Measurements from ENCODE around the gene CCL28. TPM values are rescaled to one million over a fixed set of nuclear protein-coding genes. Genes with fewer than 3 reads are reported as not detected.

Gene CCL28
- total and polyA plus RNA-seq, 2 donors (not counting 3 experiments of a cell fraction or from before 2014, with no cell fraction given), result 1.2 to 1.8 TPM

- Histone ChIP-seq H3K36me3 (ENCODE audit: control insufficient read depth in 2 of 2, extremely low read depth in 1 of 2, insufficient read depth in 2 of 2, low read length in 2 of 2) (no peaks in the 10 kb centered on the region), H4K20me1 (replicated peaks; ENCODE audit: control insufficient read depth, extremely low read depth, insufficient read depth, low read length) (no peaks in the 10 kb centered on the region), H3K9me1 (replicated peaks; ENCODE audit: control insufficient read depth, extremely low read depth, insufficient read depth, low read length) (no peaks in the 10 kb centered on the region), H3K4me3 (replicated peaks in 1 of 3; ENCODE audit: insufficient read depth in 1 of 3, low read depth in 1 of 3, low read length in 3 of 3) (no peak overlapping the region), H3K9ac (replicated peaks; ENCODE audit: extremely low read depth, insufficient read depth, low read length) (no peak overlapping the region), H3K79me2 (ENCODE audit: control insufficient read depth, insufficient read depth, low read length) (no peaks in the 10 kb centered on the region), H3K9me3 (replicated peaks; ENCODE audit: control insufficient read depth, insufficient read depth, low read length) (no peaks in the 10 kb centered on the region), H3K27ac (ENCODE audit: insufficient read depth, low read depth, low read length) (no peak overlapping the region), H2AFZ (ENCODE audit: low read depth, low read length) (no peak overlapping the region), H3K4me2 (ENCODE audit: insufficient read depth, low read length) (no peak overlapping the region), H3K4me1 (ENCODE audit: control insufficient read depth, extremely low read depth, insufficient read depth, low read length) (no peaks in the 10 kb centered on the region), H3K27me3 (ENCODE audit: control insufficient read depth in 2 of 2, insufficient read depth in 2 of 2, low read length in 2 of 2) (peaks cover 3 to 11% of the 10 kb centered on the region in 2 experiments)
- dilution Hi-C loops (cut with MboI; ENCODE audit: extremely low pct_ligation_motif_present, low sequenced_read_pairs) (no loop called here), intact Hi-C loops (cut with micrococcal nuclease) (no loop called here)
- CTCF ChIA-PET, result no interaction called here
- FAIRE-seq, result no peak
- BruUV-seq (replicated peaks), result no TSS peak
- DNase-seq (ENCODE audit: low read depth, low spot score), result no peak
- TF ChIP-seq EZH2 (IDR thresholded peaks at IDR 0.05; ENCODE audit: borderline replicate concordance, low read depth, low read length, severe bottlenecking) (no peak), FOS (IDR thresholded peaks at IDR 0.05; ENCODE audit: borderline replicate concordance, insufficient read depth, low read length) (no peak), GATA2 (IDR thresholded peaks at IDR 0.05; ENCODE audit: insufficient read depth, insufficient read length, low read depth, low read length) (no peak)
- POLR2A ChIA-PET, result no interaction called here
Observed at GRCh38 chr5:43415935-43416802, 4.0 kb upstream of the CCL28 start.

- H3K4me1 ChIP-seq (ENCODE audit: control insufficient read depth, extremely low read depth, insufficient read depth, low read length), result no peaks in the 10 kb centered on the region
- H3K9ac ChIP-seq (replicated peaks; ENCODE audit: extremely low read depth, insufficient read depth, low read length), result no peak overlapping the region
- no peak overlapping the region for H3K4me3 ChIP-seq (replicated peaks in 1 of 3; ENCODE audit: insufficient read depth in 1 of 3, low read depth in 1 of 3, low read length in 3 of 3)
- no peak for DNase-seq (ENCODE audit: low read depth, low spot score)
- FAIRE-seq, result no peak
- no peak for TF ChIP-seq JUN (IDR thresholded peaks at IDR 0.05; ENCODE audit: borderline replicate concordance, insufficient read depth, insufficient read length, low read depth)
- TF ChIP-seq GATA2 (IDR thresholded peaks at IDR 0.05; ENCODE audit: insufficient read depth, insufficient read length, low read depth, low read length), result no peak
- no peak for TF ChIP-seq POLR2A (IDR thresholded peaks at IDR 0.05; ENCODE audit: low read depth, low read length)
- no peak for TF ChIP-seq MAX (IDR thresholded peaks at IDR 0.05; ENCODE audit: insufficient read depth, insufficient read length)
- TF ChIP-seq EZH2 (IDR thresholded peaks at IDR 0.05; ENCODE audit: borderline replicate concordance, low read depth, low read length, severe bottlenecking), result no peak
- TF ChIP-seq POLR2AphosphoS5 (IDR thresholded peaks at IDR 0.05; ENCODE audit: insufficient read depth, low read depth, low read length), result no peak
- no peak for TF ChIP-seq CTCF (IDR thresholded peaks at IDR 0.05; ENCODE audit: extremely low read depth in 1 of 2, insufficient read depth in 1 of 2, low read depth in 1 of 2, low read length in 2 of 2)
- TF ChIP-seq MYC (IDR thresholded peaks at IDR 0.05; ENCODE audit: low read depth, low read length), result no peak
- TF ChIP-seq FOS (IDR thresholded peaks at IDR 0.05; ENCODE audit: borderline replicate concordance, insufficient read depth, low read length), result no peak
- H3K4me2 ChIP-seq (ENCODE audit: insufficient read depth, low read length), result no peak overlapping the region
- ChIA-PET CTCF (no interaction called here), POLR2A (no interaction called here)
- no peaks in the 10 kb centered on the region for H4K20me1 ChIP-seq (replicated peaks; ENCODE audit: control insufficient read depth, extremely low read depth, insufficient read depth, low read length)
- dilution Hi-C loops (cut with MboI; ENCODE audit: extremely low pct_ligation_motif_present, low sequenced_read_pairs), result no loop called here
- H3K9me1 ChIP-seq (replicated peaks; ENCODE audit: control insufficient read depth, extremely low read depth, insufficient read depth, low read length), result no peaks in the 10 kb centered on the region
- peaks cover 0 to 7% of the 10 kb centered on the region in 2 experiments for H3K27me3 ChIP-seq (ENCODE audit: control insufficient read depth in 2 of 2, insufficient read depth in 2 of 2, low read length in 2 of 2)
- no peaks in the 10 kb centered on the region for H3K9me3 ChIP-seq (replicated peaks; ENCODE audit: control insufficient read depth, insufficient read depth, low read length)
- no TSS peak for BruUV-seq (replicated peaks)
- H2AFZ ChIP-seq (ENCODE audit: low read depth, low read length), result no peak overlapping the region
- intact Hi-C loops (cut with micrococcal nuclease), result no loop called here
- H3K36me3 ChIP-seq (ENCODE audit: control insufficient read depth in 2 of 2, extremely low read depth in 1 of 2, insufficient read depth in 2 of 2, low read length in 2 of 2), result no peaks in the 10 kb centered on the region
- no peaks in the 10 kb centered on the region for H3K79me2 ChIP-seq (ENCODE audit: control insufficient read depth, insufficient read depth, low read length)
- H3K27ac ChIP-seq (ENCODE audit: insufficient read depth, low read depth, low read length), result no peak overlapping the region
Observed at GRCh38 chr5:43413966-43414365, 1.8 kb upstream of the CCL28 start.

Data from endothelial cell of umbilical vein (primary cell).